ENCODE results near the gene SLC25A44.

SLC25A44 gene

DNA sequence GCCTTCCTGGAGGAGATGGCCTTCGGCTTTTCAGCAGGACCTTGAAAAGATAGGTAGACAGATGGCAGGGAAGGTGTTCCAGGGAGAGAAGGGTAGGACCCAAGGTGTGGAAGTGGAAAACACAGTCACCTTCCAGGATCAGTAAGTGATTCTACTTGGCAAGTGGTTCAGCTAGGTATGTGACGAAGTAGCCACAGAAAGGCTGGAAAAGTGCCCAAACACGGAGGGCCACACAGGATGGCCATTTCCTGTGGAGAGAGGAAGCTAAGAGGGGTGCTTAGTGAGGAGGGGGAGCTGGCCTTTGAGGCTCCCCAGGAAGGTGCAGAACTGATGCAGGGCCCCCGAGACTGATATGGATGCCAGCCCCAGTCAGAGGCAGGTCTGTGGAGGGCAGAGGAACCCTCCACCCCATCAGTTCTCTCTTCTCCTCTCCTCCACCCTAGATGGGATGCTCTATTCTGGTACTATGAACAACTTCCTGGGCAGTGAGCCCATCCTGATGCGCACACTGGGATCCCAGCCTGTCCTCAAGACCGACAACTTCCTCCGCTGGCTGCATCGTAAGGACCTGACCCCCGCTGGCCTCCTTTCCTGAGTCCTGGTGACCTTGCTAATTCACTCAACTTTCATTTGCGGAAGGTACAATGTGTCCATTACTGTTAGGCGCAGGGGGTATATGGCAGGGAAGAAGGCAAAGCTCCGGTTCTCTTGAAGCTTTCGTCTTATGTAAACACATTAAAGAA, 33.7 kb upstream of the SLC25A44 start:
- peak overlapping the region; percentile 28 for H3K4me2 ChIP-seq (ENCODE audit: low read depth, low read length)
- H3K9ac ChIP-seq (ENCODE audit: low read length): peak overlapping the region; percentile 45
- no peaks in the 10 kb centered on the region for H3K9me3 ChIP-seq (replicated peaks; ENCODE audit: insufficient read depth, low read length)
- no peaks in the 10 kb centered on the region for H3K9me2 ChIP-seq (replicated peaks; ENCODE audit: insufficient read depth, low read length)
- H3K4me1 ChIP-seq (ENCODE audit: low read length): peaks cover 64% of the 10 kb centered on the region
- peaks cover 86% of the 10 kb centered on the region for H3K79me2 ChIP-seq (ENCODE audit: low read length)
- peaks cover 42% of the 10 kb centered on the region for H3K36me3 ChIP-seq (replicated peaks; ENCODE audit: insufficient read depth, low read length)
- H4K20me1 ChIP-seq (ENCODE audit: insufficient read depth, low read length): no peaks in the 10 kb centered on the region
- peaks cover 84% of the 10 kb centered on the region for H3F3A ChIP-seq (ENCODE audit: insufficient read depth, low read length)
- no peak for DNase-seq
- TF ChIP-seq EZH2 (optimal IDR thresholded peaks at IDR 0.05; ENCODE audit: low read depth, low read length) (no peak), EZH2phosphoT487 (IDR thresholded peaks at IDR 0.05; ENCODE audit: low read length) (no peak)
- TF ChIP-seq, protein P1, sequence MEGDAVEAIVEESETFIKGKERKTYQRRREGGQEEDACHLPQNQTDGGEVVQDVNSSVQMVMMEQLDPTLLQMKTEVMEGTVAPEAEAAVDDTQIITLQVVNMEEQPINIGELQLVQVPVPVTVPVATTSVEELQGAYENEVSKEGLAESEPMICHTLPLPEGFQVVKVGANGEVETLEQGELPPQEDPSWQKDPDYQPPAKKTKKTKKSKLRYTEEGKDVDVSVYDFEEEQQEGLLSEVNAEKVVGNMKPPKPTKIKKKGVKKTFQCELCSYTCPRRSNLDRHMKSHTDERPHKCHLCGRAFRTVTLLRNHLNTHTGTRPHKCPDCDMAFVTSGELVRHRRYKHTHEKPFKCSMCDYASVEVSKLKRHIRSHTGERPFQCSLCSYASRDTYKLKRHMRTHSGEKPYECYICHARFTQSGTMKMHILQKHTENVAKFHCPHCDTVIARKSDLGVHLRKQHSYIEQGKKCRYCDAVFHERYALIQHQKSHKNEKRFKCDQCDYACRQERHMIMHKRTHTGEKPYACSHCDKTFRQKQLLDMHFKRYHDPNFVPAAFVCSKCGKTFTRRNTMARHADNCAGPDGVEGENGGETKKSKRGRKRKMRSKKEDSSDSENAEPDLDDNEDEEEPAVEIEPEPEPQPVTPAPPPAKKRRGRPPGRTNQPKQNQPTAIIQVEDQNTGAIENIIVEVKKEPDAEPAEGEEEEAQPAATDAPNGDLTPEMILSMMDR (IDR thresholded peaks at IDR 0.05; ENCODE audit: low read length): no peak
- no peaks in the 10 kb centered on the region for H3K27me3 ChIP-seq (replicated peaks; ENCODE audit: insufficient read depth, low read length)
- H2AFZ ChIP-seq (ENCODE audit: low read length): no peak overlapping the region
- H3K27ac ChIP-seq (ENCODE audit: low read length): peak overlapping the region; percentile 91
- no peak overlapping the region for H3K4me3 ChIP-seq (ENCODE audit: low read length)

DNA sequence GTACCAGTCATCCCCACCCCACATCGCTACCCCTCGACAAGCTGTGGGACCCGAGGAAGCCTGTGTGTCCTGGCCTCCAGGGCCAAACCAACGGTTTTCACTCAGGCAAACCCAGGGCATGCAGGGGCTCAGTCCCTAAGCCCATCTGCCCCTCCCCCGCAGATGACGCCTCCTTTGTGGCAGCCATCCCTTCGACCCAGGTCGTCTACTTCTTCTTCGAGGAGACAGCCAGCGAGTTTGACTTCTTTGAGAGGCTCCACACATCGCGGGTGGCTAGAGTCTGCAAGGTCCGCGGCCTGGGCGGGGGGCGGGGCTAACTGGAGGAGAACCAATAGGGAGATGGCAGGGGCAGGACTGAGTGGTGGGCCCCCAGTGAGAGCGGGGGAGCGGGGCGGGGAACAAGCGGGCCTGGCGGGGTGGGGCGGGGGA, 33.1 kb upstream of the SLC25A44 start:
- H3K27ac ChIP-seq (ENCODE audit: low read length): peak overlapping the region; percentile 91
- peaks cover 84% of the 10 kb centered on the region for H3F3A ChIP-seq (ENCODE audit: insufficient read depth, low read length)
- H3K9me2 ChIP-seq (replicated peaks; ENCODE audit: insufficient read depth, low read length): no peaks in the 10 kb centered on the region
- H4K20me1 ChIP-seq (ENCODE audit: insufficient read depth, low read length): no peaks in the 10 kb centered on the region
- no peak for TF ChIP-seq EZH2phosphoT487 (IDR thresholded peaks at IDR 0.05; ENCODE audit: low read length)
- TF ChIP-seq EZH2 (optimal IDR thresholded peaks at IDR 0.05; ENCODE audit: low read depth, low read length): no peak
- TF ChIP-seq, protein P1 (IDR thresholded peaks at IDR 0.05; ENCODE audit: low read length): no peak
- no peaks in the 10 kb centered on the region for H3K27me3 ChIP-seq (replicated peaks; ENCODE audit: insufficient read depth, low read length)
- H3K9me3 ChIP-seq (replicated peaks; ENCODE audit: insufficient read depth, low read length): no peaks in the 10 kb centered on the region
- H3K4me1 ChIP-seq (ENCODE audit: low read length): peaks cover 70% of the 10 kb centered on the region
- H3K36me3 ChIP-seq (replicated peaks; ENCODE audit: insufficient read depth, low read length): peaks cover 43% of the 10 kb centered on the region
- H3K4me2 ChIP-seq (ENCODE audit: low read depth, low read length): peak overlapping the region; percentile 28
- H2AFZ ChIP-seq (ENCODE audit: low read length): no peak overlapping the region
- H3K9ac ChIP-seq (ENCODE audit: low read length): peak overlapping the region; percentile 45
- H3K79me2 ChIP-seq (ENCODE audit: low read length): peaks cover 86% of the 10 kb centered on the region
- no peak overlapping the region for H3K4me3 ChIP-seq (ENCODE audit: low read length)
- DNase-seq: peak; percentile 65

DNA sequence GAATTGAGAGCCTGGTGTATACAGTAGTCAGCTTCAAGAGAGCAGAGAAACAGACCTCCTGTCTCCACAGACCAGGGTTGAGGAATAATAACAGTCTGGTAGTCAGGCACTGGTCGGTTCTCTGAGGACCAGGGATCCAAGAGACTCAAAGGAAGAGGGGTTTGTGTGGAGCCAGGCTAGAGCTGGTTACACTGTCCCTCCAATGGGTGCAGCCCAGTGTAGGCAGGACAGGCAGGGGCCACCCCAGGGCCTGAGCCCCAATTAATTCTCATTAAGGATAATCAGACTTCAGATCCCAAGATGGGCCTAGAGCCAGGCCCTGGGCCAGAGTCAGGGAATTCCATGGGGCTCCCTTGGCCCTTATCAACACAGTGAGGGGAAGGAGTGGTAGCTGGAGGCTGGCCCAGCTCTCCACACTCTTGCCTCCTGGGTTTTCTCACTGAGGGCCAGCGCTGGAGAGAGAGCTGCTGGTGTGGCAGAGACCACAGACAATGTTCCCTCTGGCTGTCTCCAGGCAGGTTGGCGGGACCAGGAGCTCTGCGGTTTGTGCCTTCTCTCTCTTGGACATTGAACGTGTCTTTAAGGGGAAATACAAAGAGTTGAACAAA, 31.4 kb upstream of the SLC25A44 start:
- Histone ChIP-seq H4K20me1 (ENCODE audit: insufficient read depth, low read length) (no peaks in the 10 kb centered on the region), H3K27ac (ENCODE audit: low read length) (peak overlapping the region; percentile 72), H3F3A (ENCODE audit: insufficient read depth, low read length) (peaks cover 74% of the 10 kb centered on the region), H3K36me3 (replicated peaks; ENCODE audit: insufficient read depth, low read length) (peaks cover 43% of the 10 kb centered on the region), H3K4me1 (ENCODE audit: low read length) (peaks cover 74% of the 10 kb centered on the region), H3K9me2 (replicated peaks; ENCODE audit: insufficient read depth, low read length) (no peaks in the 10 kb centered on the region), H3K79me2 (ENCODE audit: low read length) (peaks cover 87% of the 10 kb centered on the region), H3K27me3 (replicated peaks; ENCODE audit: insufficient read depth, low read length) (no peaks in the 10 kb centered on the region), H3K9ac (ENCODE audit: low read length) (peak overlapping the region; percentile 14; the same call in 1 of the 2 replicates), H2AFZ (ENCODE audit: low read length) (no peak overlapping the region), H3K4me3 (ENCODE audit: low read length) (no peak overlapping the region), H3K4me2 (ENCODE audit: low read depth, low read length) (no peak overlapping the region), H3K9me3 (replicated peaks; ENCODE audit: insufficient read depth, low read length) (no peaks in the 10 kb centered on the region)
- DNase-seq: no peak
- no peak for TF ChIP-seq EZH2phosphoT487 (IDR thresholded peaks at IDR 0.05; ENCODE audit: low read length)
- TF ChIP-seq, protein P1 (IDR thresholded peaks at IDR 0.05; ENCODE audit: low read length): no peak
- TF ChIP-seq EZH2 (optimal IDR thresholded peaks at IDR 0.05; ENCODE audit: low read depth, low read length): no peak
